ENCODE results near the gene NEURL4.
"Not testable (repeated sequence)": the region's sequence is repeated elsewhere in the genome, so short reads cannot be mapped to it uniquely, and the experiment has no call there.

The NEURL4 gene

DNA sequence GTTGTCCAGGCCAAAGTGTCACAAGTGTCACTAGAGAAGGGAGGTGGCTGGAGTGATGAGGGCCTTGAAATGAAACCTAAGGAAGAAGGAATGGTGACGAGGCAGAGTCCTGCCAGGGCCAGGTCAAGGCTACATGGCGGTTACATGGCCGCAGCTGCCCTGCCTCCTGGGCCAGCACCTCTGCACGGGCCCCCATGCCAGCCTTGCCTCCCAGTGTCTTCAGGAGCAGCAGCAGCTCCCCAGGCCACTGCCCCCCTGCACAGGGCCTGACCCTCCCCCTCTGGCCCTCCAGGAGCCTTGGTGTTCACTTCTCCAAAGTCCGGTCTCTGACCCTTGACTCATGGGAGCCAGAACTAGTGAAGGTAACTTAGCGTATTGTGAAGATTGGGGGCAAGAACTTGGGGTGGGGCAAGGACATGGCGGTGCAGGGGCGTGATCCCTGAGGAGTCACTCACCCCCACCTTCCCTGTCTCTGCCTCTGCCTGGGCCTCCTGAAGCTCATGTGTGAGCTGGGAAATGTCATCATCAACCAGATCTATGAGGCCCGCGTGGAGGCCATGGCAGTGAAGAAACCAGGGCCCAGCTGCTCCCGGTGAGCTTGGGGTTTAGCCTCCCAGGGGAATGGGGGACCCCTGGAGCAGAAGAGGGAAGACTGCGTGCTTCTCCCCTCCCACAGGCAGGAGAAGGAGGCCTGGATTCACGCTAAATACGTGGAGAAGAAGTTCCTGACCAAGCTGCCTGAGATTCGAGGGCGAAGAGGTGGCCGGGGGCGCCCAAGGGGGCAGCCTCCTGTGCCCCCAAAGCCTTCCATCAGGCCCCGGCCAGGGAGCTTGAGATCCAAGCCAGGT, 18.7 kb upstream of the NEURL4 start:
- DNase-seq (ENCODE audit: low read depth) = no peak

DNA sequence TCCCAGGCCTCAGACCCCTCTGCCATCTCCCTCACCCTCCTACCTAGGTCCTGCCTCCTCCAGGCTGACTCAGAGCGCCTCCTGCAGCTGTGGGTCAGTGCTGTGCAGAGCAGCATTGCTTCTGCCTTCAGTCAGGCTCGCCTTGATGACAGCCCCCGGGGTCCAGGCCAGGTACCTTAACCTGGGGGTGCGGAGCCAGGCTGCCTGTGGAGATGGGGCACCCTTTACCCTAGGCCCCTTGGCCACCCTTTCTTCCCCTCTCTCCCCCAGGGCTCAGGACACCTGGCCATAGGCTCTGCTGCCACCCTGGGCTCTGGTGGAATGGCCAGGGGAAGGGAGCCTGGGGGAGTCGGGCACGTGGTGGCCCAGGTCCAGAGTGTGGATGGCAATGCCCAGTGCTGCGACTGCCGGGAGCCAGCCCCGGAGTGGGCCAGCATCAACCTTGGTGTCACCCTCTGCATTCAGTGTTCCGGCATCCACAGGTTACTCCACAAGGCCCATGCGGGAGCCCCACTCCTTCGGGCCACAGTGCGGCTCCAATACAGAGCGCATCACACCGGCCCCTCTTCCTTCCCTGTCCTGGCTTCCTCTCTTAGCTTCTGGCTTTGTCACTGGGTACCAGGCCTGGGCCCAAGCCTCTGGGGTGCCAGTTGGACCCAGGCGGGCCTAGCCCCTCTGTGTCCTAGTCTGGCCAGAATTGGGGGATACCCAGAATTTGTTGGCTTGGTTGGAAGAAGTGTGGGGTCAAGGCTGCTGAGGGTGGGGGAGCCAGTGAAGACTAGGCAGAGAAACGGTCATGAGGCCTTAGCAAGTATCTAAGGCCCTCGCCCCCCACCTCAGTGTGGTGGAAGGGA, 17.9 kb upstream of the NEURL4 start:
- no peak for DNase-seq (ENCODE audit: low read depth)

DNA sequence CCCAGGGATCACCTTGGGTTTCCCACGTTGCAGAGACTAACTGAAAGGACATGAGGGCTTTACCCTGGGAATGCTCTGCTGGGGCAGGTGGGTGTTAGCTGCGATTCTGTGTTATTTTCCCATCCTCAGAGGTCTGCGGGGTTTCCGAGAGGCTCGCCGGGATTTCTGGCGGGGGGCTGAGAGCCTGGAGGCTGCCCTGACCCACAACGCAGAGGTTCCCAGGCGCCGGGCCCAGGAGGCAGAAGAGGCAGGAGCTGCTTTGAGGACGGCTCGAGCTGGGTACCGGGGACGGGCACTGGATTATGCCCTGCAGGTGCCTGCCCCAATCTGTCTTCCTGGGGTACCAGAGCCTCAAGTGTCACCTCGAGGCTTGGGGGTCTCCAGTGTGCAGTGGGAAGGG, 14.1 kb upstream of the NEURL4 start:
- DNase-seq (ENCODE audit: low read depth) = no peak

DNA sequence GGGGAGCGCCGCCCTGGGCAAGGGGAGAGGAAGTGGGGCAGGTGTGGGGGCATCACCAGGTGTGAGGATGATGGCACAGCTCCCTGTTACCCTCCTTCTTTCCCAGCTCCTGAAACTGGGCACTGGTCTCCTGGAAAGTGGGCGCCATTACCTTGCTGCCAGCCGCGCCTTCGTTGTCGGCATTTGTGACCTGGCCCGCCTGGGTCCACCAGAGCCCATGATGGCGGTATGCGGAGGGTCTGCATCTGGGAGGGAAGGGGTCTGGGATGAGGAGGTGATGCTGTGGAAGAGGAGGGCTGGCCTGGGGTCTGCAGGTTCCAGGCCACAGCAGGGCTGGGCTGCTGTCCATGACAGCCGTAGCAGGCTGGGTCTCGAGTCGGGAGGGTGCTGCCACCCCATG, 12.7 kb upstream of the NEURL4 start:
- DNase-seq (ENCODE audit: low read depth) = no peak

DNA sequence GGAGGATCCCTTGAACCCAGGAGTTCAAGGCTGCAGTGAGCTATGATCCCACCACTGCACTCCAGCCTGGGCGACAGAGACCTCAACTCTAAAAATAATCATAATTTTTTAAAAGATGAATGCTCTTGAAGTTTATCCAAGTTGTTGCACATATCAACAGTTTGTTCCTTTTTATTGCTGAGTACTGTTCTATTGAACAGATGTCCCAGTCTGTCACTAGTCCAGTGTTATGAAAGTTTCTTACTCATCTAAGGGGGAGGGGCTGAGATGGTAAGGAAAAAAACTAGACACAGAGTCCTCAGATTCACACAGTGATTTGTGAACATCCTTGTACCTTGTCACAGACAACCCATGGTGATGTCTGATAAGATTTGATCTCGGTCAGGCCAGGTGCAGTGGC, 11.0 kb upstream of the NEURL4 start:
- peak; percentile 48 for DNase-seq (ENCODE audit: low read depth)

DNA sequence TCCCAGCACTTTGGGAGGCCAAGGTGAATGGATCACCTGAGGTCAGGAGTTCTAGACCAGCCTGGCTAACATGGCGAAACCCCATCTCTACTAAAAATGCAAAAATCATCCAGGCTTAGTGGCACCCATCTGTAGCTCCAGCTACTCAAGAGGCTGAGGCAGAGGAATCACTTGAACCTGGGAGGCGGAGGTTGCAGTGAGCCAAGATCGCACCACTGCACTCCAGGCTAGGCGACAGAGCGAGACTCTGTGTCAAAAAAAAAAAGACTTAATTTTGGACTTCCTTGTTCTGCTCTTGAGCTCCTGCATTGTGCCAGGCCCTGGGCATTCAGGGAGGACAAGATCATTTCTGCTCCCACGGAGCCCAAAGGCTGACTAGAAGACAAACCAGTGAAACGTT, 8.5 kb upstream of the NEURL4 start:
- not testable (repeated sequence) for DNase-seq (ENCODE audit: low read depth)

DNA sequence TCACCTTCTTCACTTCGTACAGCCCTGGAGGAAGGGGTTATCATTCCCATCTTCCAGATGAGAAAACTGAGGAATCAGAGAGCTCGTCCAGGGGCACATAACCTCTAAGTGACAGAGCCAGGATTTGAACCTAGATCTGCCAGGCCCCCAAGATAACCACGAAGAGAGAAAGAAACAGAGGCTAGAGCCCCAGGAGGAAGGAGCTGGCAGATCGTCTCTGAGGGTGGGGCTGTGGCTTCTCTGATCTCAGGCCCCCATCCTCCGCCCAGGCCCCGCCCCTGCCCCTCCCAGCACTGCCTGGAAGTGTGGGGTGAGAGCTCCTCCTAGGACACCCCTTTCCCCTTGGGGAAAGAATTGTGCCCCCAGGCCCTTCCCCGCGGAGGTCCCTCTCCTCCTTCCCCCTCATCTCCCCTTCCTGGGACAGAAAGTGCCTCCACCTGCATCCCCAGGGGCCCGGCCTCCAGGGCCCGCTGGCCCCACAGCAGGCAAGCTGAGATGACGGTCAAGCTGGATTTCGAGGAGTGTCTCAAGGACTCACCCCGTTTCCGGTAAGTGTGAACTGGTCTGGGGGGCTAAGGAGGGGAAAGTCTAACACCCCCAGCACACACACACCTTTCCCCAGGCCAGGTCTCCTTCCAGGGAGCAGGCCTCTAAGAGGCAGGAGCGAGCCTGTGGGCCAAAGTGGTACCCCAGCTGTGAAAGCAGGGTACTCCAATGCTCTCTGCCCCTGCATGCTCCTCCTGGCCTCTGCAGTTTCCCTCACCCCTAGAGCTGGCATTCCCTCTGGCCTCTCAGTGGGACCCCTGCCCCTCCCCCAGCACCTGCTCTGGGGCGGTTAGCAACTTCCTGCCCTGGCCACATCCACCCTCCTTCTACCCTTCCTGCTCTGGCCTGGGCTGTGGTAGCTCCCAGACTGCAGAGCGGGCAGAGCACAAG, 7.4 kb upstream of the NEURL4 start, which contains the start of gene ACAP1:
Gene ACAP1 (plus strand): TSS at position 290 of the 936 bp plus-strand sequence. CDS start 206 bp downstream, at position 496.
- DNase-seq (ENCODE audit: low read depth) = no peak

DNA sequence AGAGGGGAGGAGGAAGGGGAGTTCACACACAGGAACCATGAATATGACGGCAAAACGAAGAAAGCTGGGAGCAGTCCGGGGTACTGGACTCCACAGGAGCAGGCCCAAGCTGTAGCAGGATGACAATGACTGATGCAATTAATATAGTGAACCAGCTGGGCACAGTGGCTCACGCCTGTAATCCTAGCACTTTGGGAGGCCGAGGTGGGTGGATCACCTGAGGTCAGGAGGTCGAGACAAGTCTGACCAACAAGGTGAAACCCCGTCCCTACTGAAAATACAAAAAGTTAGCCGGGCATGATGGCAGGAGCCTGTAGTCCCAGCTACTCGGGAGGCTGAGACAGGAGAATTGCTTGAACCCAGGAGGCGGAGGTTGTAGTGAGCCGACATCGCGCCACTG, 6.6 kb upstream of the NEURL4 start:
- not testable (repeated sequence) for DNase-seq (ENCODE audit: low read depth)

DNA sequence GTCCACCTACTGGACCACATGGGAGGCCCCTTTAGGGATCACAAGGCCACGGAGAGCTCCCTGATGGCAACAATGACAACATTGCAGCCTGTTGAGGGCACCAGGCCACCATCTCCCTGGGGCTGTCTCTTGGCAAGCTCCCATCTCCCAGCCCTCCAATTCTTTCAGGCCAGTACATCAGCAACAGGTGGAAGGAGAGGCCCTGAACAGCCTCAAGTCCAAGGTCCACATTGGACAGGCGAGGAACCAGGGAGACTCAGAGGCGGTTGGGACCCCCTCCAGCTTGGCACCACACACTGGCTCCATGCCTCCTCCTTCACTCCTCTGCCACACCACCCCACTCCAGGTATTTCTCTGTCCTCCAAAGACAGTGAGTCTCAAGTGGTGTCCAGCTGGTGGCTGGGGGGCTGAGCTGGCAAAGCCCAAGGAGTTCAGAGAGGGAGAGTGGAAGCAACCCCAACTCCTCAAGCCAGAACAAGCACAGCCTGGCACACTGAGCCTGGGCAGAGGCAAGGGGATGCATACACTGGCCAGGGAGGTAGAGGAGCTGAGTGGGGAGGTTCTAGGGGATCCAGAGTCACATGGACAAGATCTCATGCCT, 5.9 kb upstream of the NEURL4 start:
- no peak for DNase-seq (ENCODE audit: low read depth)

DNA sequence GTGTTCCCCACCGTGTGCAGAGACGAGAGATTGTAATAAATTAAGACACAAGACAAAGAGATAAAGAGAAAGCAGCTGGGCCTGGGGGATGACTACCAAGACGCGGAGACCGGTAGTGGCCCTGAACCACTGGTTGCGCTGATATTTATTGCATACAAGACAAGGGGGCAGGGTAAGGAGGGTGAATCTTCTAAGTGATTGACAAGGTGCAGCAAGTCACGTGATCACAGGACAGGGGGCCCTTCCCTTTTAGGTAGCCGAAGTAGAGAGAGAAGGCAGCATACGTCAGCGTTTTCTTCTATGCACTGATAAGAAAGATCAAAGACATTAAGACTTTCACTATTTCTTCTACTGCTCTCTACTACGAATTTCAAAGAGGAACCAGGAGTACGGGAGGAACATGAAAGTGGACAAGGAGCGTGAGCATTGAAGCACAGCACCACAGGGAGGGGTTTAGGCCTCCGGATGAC, 3.5 kb upstream of the NEURL4 start:
- not testable (repeated sequence) for DNase-seq (ENCODE audit: low read depth)

DNA sequence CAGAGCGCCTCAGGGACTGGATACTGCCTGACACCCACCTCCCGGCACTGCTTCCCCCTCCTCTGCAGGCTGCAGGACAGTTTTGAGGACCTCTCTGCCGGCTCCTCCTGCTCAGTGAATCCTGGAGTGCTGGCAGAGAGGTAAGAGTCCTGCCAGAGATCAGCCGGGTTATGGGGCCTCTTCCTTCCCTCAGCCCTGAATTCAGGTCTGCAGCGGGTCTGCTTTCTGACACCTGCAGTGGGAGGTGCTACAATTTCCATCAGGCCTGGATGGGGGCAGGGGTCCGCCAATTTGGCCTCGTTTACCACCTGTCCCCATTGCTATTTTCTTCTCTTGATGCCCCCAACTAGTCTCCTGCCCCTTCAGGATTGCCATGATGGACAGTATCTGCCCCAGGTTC, 3.0 kb upstream of the NEURL4 start:
- no peak for DNase-seq (ENCODE audit: low read depth)

DNA sequence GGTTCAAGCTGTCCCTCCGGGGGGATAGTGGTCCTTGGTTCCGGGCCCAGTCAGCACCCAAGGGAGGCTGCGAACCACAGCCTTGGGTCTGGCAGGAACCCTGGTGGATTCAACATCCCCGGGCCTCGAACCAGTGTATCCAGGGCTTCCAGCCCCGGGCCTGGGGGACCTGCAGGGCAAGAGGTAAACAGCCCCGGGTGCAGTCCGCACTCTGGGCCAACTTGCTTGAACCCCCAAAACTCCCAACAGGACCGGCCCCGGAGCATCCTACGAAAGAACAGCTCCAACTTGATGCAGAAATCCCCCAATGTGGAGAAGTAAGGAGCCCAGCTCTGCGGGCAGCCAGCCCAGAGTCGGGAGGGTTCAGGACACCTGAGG, 1.5 kb upstream of the NEURL4 start:
- DNase-seq (ENCODE audit: low read depth) = no peak

DNA sequence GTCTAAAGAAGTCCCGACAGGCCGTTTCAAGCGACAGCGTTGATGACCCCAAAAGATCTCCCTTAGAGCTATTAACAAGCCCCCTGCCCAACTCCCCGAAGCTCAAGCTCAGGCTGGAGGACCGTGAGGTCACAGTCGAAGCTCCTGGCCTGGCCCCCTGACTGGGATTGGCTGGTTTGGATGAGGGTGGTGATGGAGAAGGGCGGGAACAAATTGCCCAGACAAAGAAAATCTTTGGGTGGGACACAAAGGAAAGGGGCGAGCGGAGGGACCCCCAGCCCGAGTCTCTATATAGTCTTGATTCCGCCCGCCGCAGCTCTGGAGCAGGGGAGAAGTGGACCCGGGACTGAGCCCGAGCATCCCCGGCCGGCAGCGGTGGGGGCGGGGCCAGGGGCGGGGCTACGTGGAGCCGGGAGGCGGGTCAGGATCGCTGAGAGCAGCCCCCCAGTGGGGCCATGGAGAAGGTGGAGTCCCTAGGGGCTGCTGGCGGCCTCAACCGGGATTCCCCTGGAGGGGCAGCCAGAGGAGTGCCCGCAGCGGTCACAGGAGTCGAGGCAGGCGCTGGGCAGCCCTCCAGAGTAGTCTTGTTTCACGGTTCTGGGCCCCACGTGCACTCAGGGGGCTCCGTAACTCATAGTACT, 982 bp upstream of the NEURL4 start:
- DNase-seq (ENCODE audit: low read depth) = peak; percentile 86

DNA sequence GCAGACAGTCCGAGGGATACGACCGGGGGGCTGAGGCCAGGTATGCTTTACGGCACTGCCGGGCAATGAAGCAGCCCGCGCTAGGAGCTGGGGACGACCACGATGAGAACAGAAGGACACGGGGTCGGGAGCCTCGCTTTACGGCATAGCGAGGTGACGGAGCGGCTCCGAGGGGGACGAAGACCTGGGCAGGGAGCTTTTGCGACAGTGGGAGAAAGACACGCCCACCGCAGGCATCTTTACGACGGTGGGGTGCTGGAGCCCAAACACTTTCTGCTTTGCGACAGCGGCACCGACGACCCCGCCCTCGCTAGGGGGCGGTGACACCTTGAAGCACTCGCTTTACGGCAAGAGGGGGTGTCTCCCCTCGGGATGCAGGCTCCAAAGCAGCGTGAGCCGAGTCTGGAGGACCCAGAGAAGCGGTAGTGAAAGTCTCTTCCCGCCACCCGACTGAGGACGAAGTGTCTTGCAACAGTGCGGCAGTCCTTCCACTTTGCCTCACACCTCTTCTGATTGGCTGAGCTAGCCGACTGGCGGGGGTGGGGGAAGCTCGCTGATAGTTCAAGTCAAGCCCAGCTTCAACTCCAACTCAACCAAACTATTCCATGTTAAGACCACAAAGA, 350 bp upstream of the NEURL4 start:
- peak; percentile 98 for DNase-seq (ENCODE audit: low read depth)

DNA sequence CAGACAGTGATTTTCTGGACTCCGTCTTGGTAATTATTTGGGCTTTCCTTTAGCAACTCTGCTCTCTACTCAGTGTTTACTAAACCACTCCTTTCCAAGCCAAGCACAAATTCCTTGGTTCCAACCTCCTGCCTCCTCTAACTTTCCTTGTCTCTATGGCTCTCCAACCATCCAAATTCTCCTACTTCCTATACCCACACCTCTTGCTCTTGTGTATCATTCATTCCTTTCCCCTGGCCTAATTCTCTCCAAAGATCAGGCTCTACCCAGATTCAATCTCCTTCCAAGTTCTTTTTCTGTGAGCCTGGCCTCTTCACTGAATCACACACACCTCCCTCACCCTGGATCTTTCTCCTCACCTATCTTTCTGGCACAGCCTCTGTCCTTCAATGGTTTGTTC, 1.1 kb downstream of the NEURL4 start:
- no peak for DNase-seq (ENCODE audit: low read depth)

DNA sequence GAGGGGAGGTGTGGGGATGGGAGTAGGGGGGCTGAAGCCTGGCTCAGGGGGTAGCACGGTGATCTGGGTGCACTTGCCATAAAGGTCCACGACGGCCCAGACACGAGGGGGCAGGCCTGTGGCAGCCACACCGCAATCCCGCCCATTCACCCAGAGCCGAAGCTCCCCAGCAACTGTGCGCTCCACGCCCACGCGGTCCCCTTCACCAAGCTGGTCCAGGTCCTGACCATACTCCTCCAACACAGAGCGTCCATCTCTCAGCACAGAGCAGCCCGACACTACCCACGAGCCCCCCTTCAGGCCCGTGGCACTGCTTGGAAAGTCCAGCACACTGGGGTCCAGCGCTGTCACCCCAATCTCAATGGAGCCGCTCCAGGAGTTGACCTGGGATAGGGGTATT, 1.6 kb downstream of the NEURL4 start:
- no peak for DNase-seq (ENCODE audit: low read depth)

DNA sequence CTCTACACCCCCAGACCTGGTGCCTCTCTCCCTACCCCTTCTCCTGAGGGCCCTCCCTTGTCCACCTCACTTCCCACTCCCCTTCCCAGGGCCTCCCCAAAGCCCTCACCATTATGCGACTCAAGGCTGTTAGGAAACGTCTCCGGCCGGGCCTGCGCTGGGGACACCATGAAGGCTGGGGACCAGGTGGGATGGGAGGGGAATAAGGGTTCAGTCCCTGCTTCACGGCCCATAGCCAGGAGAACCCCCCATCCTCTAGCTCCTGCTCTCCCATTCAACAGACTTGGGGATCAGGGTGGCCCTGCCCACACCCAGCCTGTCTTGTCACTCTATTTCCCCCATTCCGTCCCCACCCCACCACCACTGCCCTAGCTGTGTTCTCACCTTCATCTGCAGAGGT, 2.1 kb downstream of the NEURL4 start:
- no peak for DNase-seq (ENCODE audit: low read depth)

DNA sequence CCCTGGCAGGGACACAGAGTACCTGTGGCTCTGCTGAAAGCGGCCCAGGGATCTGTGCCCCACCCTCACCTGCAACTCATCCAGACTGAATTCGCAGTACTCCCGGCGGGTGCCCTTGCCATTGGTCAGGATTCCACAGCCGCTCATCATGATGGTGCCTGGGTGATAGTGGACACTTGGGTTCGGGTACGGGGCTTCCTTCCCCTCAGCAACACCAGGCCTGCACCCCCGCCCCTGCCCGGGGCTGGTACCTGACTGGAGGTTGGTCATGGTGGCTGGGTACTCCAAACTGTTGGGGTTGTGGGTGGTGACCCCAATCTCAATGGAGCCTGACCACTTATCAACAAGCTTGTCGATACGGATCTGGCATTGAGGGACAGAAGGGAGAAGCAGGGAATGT, 2.9 kb downstream of the NEURL4 start:
- no peak for DNase-seq (ENCODE audit: low read depth)

DNA sequence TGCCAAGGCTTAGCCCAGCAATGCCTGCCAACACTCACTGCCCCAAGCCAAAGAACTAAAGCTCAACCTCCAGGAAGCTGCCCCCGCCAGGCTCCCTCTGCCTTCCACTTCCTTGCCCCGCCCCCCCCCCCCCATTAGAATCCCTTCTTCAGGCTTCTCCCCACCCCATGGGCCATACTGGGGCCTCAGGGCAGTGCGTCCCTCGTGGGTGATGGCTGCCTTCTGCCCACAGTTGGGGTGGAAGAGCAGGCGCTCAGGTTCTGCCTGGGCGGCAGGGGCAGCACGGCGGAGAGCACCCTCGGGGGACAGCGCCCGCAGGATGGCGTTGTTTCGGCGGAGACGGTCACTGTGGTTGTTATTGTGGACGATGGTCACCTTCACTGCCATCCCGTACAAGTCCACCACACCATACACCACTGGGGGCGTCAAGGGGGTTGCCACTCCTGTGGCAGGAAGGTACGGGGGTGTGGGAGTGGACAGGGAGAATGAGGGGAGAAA, 4.1 kb downstream of the NEURL4 start:
- DNase-seq (ENCODE audit: low read depth) = no peak

DNA sequence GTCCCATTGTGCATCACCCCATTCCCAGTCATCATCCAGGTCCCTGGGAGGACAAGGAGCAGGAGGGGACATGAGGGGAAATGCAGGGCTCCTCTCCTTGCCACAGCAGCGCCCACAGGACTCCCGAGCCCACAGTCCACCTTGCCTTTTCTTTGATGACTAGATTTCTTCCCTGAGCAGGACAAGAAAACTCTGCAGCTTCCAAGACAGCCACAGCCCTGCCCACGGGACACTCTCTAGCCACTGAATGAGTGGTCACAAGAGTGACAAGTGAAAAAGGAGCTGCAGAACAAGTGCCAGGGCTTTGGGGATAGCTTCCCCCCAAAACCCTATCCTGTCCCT, 4.7 kb downstream of the NEURL4 start:
- DNase-seq (ENCODE audit: low read depth) = no peak
